Ishikawa (cell line): ENCODE measurements around the gene LGR4.

ENCODE experiments used
- CREB1 ChIP-seq: IDR thresholded peaks from 2 replicates; pipeline ENCODE4 v1.6.1; 2012; ENCODE audit warnings: low read depth
- EP300 ChIP-seq: IDR thresholded peaks from 2 replicates; pipeline ENCODE4 v1.6.1; 2012; ENCODE audit warnings: borderline replicate concordance
- FOXM1 ChIP-seq: IDR thresholded peaks from 2 replicates; pipeline ENCODE4 v1.6.1; 2012; ENCODE audit warnings: low read depth, borderline replicate concordance
- NFIC ChIP-seq: IDR thresholded peaks from 2 replicates; pipeline ENCODE4 v1.6.1; 2012
- RAD21 ChIP-seq: IDR thresholded peaks from 2 replicates; pipeline ENCODE4 v1.6.1; 2012; ENCODE audit warnings: low read depth
- REST ChIP-seq: IDR thresholded peaks from 2 replicates; pipeline ENCODE4 v1.6.1; 2012; ENCODE audit warnings: low read depth, mild to moderate bottlenecking
- TAF1 ChIP-seq: IDR thresholded peaks from 2 replicates; pipeline ENCODE4 v1.6.1; 2012; ENCODE audit warnings: low read depth, mild to moderate bottlenecking
- TCF12 ChIP-seq: IDR thresholded peaks from 2 replicates; pipeline ENCODE4 v1.6.1; 2012; ENCODE audit warnings: low read depth
- YY1 ChIP-seq: IDR thresholded peaks from 2 replicates; pipeline ENCODE4 v1.6.1; 2012; ENCODE audit warnings: low read depth
- ZBTB7A ChIP-seq: IDR thresholded peaks from 2 replicates; pipeline ENCODE4 v1.6.1; 2012; ENCODE audit warnings: low read depth

DNA sequence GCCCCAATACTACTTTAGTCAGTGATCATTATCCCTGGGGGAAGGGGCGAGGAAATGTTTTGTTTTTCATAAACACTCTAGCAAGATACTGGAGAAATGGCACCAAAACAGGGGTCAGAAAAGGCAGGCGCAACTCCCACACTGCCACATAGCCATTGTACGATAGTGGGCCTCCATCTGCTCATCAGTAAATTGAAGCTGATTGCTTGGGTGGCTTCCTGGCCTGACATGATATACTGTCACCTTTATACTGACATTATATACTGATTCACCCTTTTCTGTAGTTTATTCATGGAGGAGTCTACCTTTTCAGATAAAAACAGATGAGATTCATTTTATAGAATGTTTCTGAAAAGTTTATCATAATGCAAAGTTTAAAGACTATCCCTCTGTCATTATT is 57.9 kb downstream of the LGR4 start:
- TF ChIP-seq TAF1: no peak
- TF ChIP-seq REST: no peak
- no peak for TF ChIP-seq YY1
- no peak for TF ChIP-seq NFIC
- no peak for TF ChIP-seq RAD21
- TF ChIP-seq ZBTB7A: no peak
- no peak for TF ChIP-seq CREB1
- TF ChIP-seq FOXM1: no peak
- no peak for TF ChIP-seq TCF12
- TF ChIP-seq EP300: no peak
